MM.1S (cell line): ENCODE results near the gene KLHDC8A.

ENCODE experiments used
- DNase-seq: peaks from one replicate; pipeline ENCODE4 v3.0.0-alpha.2; 2015
- H2AFZ ChIP-seq: fragments of 300-600 bp; sonication (generic); 2 replicates; pipeline ENCODE4 v1.6.0; 2016; ENCODE audit warnings: antibody characterized with exemption, low read length
- H3F3A ChIP-seq: fragments of 300-600 bp; sonication (generic); 2 replicates; pipeline ENCODE4 v1.6.1; 2016; ENCODE audit warnings: mild to moderate bottlenecking, antibody characterized with exemption, low read length, moderate library complexity, mixed read lengths; ENCODE audit not compliant: insufficient read depth
- H3K27ac ChIP-seq: fragments of 300-600 bp; sonication (generic); 2 replicates; pipeline ENCODE4 v1.5.1; 2016; ENCODE audit warnings: mild to moderate bottlenecking, low read length
- H3K27me3 ChIP-seq: fragments of 300-600 bp; sonication (generic); replicated peaks from 2 replicates; pipeline ENCODE4 v1.6.0; 2016; ENCODE audit warnings: low read length; ENCODE audit not compliant: insufficient read depth
- H3K36me3 ChIP-seq: fragments of 300-600 bp; sonication (generic); replicated peaks from 2 replicates; pipeline ENCODE4 v1.6.1; 2016; ENCODE audit warnings: mild to moderate bottlenecking, low read length, mixed read lengths; ENCODE audit not compliant: insufficient read depth
- H3K4me1 ChIP-seq: fragments of 300-600 bp; sonication (generic); 2 replicates; pipeline ENCODE4 v1.6.1; 2016; ENCODE audit warnings: low read length, mixed read lengths
- H3K4me2 ChIP-seq: fragments of 300-600 bp; sonication (generic); 2 replicates; pipeline ENCODE4 v1.6.0; 2016; ENCODE audit warnings: low read depth, low read length
- H3K4me3 ChIP-seq: fragments of 300-600 bp; sonication (generic); 2 replicates; pipeline ENCODE4 v1.5.1; 2016; ENCODE audit warnings: low read length, mixed read lengths
- H3K79me2 ChIP-seq: fragments of 300-600 bp; sonication (generic); 2 replicates; pipeline ENCODE4 v1.6.1; 2016; ENCODE audit warnings: mixed run types, low read length, mixed read lengths
- H3K9ac ChIP-seq: fragments of 300-600 bp; sonication (generic); 2 replicates; pipeline ENCODE4 v1.6.1; 2016; ENCODE audit warnings: low read length, mixed read lengths
- H3K9me2 ChIP-seq: fragments of 300-600 bp; sonication (generic); replicated peaks from 2 replicates; pipeline ENCODE4 v1.6.1; 2016; ENCODE audit warnings: mild to moderate bottlenecking, low read length, mixed read lengths; ENCODE audit not compliant: insufficient read depth
- H3K9me3 ChIP-seq: fragments of 300-600 bp; sonication (generic); replicated peaks from 2 replicates; pipeline ENCODE4 v1.6.1; 2016; ENCODE audit warnings: mild to moderate bottlenecking, low read length, mixed read lengths; ENCODE audit not compliant: insufficient read depth
- H4K20me1 ChIP-seq: fragments of 300-600 bp; sonication (generic); 2 replicates; pipeline ENCODE4 v1.6.1; 2016; ENCODE audit warnings: mild to moderate bottlenecking, low read length, moderate library complexity, mixed read lengths; ENCODE audit not compliant: insufficient read depth
- EZH2 ChIP-seq: fragments of 300-600 bp; sonication (generic); optimal IDR thresholded peaks from 2 replicates; pipeline ENCODE3; 2017; ENCODE audit warnings: low read depth, mild to moderate bottlenecking, antibody characterized with exemption, low read length, mixed read lengths
- EZH2phosphoT487 ChIP-seq: fragments of 300-600 bp; sonication (generic); IDR thresholded peaks from 2 replicates; pipeline ENCODE4 v1.6.1; 2018; ENCODE audit warnings: antibody characterized with exemption, low read length
- TF ChIP-seq, protein P1 (sequence below): fragments of 300-600 bp; sonication (generic); IDR thresholded peaks from 2 replicates; pipeline ENCODE4 v1.5.1; 2016; ENCODE audit warnings: antibody characterized with exemption, low read length, mixed read lengths

KLHDC8A gene

DNA sequence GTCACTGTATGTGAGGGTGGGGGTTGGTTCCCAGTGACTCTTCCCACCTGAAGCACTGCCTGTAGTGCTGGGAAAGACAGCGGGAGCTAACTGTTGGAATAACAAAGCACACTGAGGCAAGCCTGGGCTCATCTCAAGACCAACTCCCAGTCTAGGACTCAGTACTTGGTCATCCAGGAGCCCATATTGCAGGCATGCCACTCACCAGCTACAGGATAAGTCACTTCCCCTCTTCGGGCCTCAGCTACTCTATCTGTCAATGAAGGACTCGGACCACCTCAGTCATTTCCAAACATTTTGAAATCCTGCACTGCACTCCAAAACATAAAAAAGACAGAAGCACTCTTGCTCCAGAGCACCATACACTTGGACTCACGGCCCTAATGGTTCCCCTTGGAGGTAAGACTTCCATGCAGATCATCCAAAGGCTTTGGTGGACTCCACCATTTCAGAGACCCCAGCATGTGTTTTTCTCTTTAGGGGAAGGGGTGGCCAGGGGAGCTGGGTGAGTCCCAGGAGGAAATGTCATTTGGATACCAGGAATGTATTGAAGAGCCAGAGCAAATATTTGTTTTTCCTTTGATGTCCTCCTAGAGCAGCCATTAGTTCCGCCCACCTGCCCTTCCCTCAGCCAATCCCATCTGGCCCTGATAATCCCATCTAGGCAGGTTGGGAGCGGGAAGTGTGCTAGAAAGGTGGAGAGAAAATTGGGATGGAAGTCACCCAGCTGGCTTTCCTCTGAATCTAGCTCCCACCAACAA is 38.3 kb downstream of the KLHDC8A start:
- DNase-seq = no peak
- H3K36me3 ChIP-seq = no peaks in the 10 kb centered on the region
- H3K27me3 ChIP-seq = no peaks in the 10 kb centered on the region
- no peak overlapping the region for H3K27ac ChIP-seq
- H3F3A ChIP-seq = peaks cover 35% of the 10 kb centered on the region
- H3K9me3 ChIP-seq = no peaks in the 10 kb centered on the region
- H3K9ac ChIP-seq = no peak overlapping the region
- no peaks in the 10 kb centered on the region for H4K20me1 ChIP-seq
- H3K79me2 ChIP-seq = peaks cover 80% of the 10 kb centered on the region
- H3K4me1 ChIP-seq = peaks cover 60% of the 10 kb centered on the region
- H3K4me2 ChIP-seq = 0 out of 2 replicates have a peak overlapping the region, but pooled peaks have one; percentile 2
- H3K9me2 ChIP-seq = no peaks in the 10 kb centered on the region
- TF ChIP-seq, protein P1, sequence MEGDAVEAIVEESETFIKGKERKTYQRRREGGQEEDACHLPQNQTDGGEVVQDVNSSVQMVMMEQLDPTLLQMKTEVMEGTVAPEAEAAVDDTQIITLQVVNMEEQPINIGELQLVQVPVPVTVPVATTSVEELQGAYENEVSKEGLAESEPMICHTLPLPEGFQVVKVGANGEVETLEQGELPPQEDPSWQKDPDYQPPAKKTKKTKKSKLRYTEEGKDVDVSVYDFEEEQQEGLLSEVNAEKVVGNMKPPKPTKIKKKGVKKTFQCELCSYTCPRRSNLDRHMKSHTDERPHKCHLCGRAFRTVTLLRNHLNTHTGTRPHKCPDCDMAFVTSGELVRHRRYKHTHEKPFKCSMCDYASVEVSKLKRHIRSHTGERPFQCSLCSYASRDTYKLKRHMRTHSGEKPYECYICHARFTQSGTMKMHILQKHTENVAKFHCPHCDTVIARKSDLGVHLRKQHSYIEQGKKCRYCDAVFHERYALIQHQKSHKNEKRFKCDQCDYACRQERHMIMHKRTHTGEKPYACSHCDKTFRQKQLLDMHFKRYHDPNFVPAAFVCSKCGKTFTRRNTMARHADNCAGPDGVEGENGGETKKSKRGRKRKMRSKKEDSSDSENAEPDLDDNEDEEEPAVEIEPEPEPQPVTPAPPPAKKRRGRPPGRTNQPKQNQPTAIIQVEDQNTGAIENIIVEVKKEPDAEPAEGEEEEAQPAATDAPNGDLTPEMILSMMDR = no peak
- TF ChIP-seq EZH2phosphoT487 (no peak), EZH2 (no peak)
- H2AFZ ChIP-seq = no peak overlapping the region
- H3K4me3 ChIP-seq = no peak overlapping the region

DNA sequence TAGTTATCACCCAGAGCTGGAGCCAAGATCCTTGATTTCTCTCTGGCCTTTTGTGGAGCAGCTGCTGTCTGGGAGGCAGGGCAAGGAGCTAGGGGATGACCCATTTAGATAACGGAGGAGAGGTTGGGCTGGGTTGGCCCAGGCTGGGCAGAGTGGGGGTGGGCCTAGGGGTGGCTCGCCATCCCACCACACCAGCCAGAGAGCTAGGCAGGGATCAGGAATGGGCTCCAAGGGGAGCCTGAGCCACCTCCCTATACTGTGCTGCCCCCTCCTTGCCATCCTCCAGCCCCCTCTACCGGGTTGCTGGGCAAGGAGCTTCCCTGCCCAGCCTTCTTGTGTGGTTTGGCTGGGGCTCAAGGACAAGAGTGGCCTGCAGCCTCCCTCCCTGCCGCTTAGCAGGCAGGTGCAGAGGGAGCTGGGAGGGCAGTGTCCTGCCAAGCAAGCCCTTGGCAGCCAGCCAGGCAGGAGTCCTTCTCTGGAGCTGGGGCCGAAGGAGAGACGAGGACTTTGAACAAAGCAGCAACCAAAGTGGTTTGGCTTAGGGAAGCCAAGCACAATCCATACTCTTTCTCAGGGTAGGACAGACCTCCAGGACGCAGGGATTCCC is 39.3 kb downstream of the KLHDC8A start:
- Histone ChIP-seq H3K27me3 (no peaks in the 10 kb centered on the region), H3K79me2 (peaks cover 90% of the 10 kb centered on the region), H3K4me3 (no peak overlapping the region), H3K27ac (no peak overlapping the region), H3K4me2 (peak overlapping the region; percentile 3; the same call in 1 of the 2 replicates), H3K9me2 (no peaks in the 10 kb centered on the region), H3F3A (peaks cover 43% of the 10 kb centered on the region), H3K9ac (no peak overlapping the region), H3K4me1 (peaks cover 70% of the 10 kb centered on the region), H2AFZ (no peak overlapping the region), H4K20me1 (no peaks in the 10 kb centered on the region), H3K9me3 (no peaks in the 10 kb centered on the region), H3K36me3 (no peaks in the 10 kb centered on the region)
- TF ChIP-seq, protein P1 = no peak
- no peak for TF ChIP-seq EZH2
- TF ChIP-seq EZH2phosphoT487 = no peak
- DNase-seq = no peak

DNA sequence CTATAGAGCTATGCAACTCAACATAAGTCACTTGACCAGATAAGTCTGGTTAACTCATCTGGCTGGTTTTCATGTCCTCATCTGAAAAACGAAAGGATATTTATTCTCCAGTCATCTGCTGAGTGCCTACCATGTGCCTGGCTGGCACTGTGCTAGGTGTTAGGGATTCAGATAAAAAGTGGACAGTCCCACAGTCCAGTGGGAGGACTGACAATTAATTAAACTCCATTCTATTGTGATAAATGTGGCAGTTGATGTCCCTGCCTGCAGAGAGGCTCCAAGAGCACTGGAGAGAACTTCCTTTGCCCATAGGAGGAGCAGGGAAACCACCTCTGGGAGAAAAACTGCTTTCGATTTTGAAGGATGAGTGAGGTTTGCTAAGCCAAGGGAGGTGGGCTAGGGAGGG is 40.6 kb downstream of the KLHDC8A start:
- peak; percentile 54 for DNase-seq
- H3K4me1 ChIP-seq = peaks cover 79% of the 10 kb centered on the region
- H3K9ac ChIP-seq = no peak overlapping the region
- no peaks in the 10 kb centered on the region for H3K27me3 ChIP-seq
- no peaks in the 10 kb centered on the region for H3K36me3 ChIP-seq
- H3K4me2 ChIP-seq = peak overlapping the region; percentile 58
- no peak overlapping the region for H2AFZ ChIP-seq
- H3K9me2 ChIP-seq = no peaks in the 10 kb centered on the region
- H3K9me3 ChIP-seq = no peaks in the 10 kb centered on the region
- H3K4me3 ChIP-seq = no peak overlapping the region
- H3K27ac ChIP-seq = peak overlapping the region; percentile 40; the same call in 1 of the 2 replicates
- H4K20me1 ChIP-seq = no peaks in the 10 kb centered on the region
- H3K79me2 ChIP-seq = peaks cover 99% of the 10 kb centered on the region
- TF ChIP-seq, protein P1 = no peak
- TF ChIP-seq EZH2 (no peak), EZH2phosphoT487 (no peak)
- H3F3A ChIP-seq = peaks cover 41% of the 10 kb centered on the region
